HEK293 (cell line): Measurements from ENCODE around the gene COTL1.

Experiments used
- CTCF ChIA-PET: fragments of 350-600 bp; formaldehyde crosslinking; extraction: SDS; loops from one replicate; lab custom pipeline; 2021; ENCODE audit warnings: antibody characterized with exemption; lab: Yijun Ruan, JAX
- POLR2A ChIA-PET: fragments of 300-600 bp; formaldehyde crosslinking; extraction: SDS; loops from one replicate; lab custom pipeline; 2020; ENCODE audit warnings: antibody characterized with exemption, inconsistent platforms; lab: Yijun Ruan, JAX
- H3K27ac ChIP-seq: fragments of 200-500 bp; sonication (Bioruptor generic); 2 replicates; pipeline ENCODE4 v1.5.1; 2014; ENCODE audit warnings: low read depth, low read length, control low read depth, inconsistent platforms; ENCODE audit errors: extremely low read depth
- H3K36me3 ChIP-seq, 2 experiments: fragments of 200-500 bp in 1 of 2; sonication (Bioruptor generic) in 1 of 2; 1 replicate in 1 of 2; 2 replicates in 1 of 2; pipeline ENCODE4 v1.5.1; 2014 to 2017; ENCODE audit warnings: inconsistent platforms in 2 of 2, low read length in 2 of 2; ENCODE audit not compliant: control insufficient read depth in 2 of 2, insufficient read depth in 1 of 2
- H3K4me1 ChIP-seq: fragments of 200-500 bp; sonication (Bioruptor generic); 2 replicates; pipeline ENCODE4 v1.5.1; 2014; ENCODE audit warnings: mild to moderate bottlenecking, low read length, inconsistent platforms; ENCODE audit not compliant: control insufficient read depth, insufficient read depth
- H3K4me3 ChIP-seq: 2 replicates; pipeline ENCODE4 v1.5.1; 2011; ENCODE audit warnings: low read depth, mild to moderate bottlenecking, control low read depth, low read length, moderate library complexity
- H3K9me3 ChIP-seq: fragments of 200-500 bp; sonication (Bioruptor generic); 2 replicates; pipeline ENCODE4 v1.5.1; 2014; ENCODE audit warnings: low read depth, low read length, inconsistent platforms; ENCODE audit not compliant: control insufficient read depth, insufficient read depth
- EGR2 ChIP-seq: fragments of 450-650 bp; formaldehyde crosslinking; IDR thresholded peaks from 2 replicates; pipeline ENCODE4 v1.5.1; 2016; ENCODE audit warnings: low read depth, missing biosample characterization, missing genetic modification characterization
- GLI2 ChIP-seq: fragments of 450-650 bp; formaldehyde crosslinking; IDR thresholded peaks from 2 replicates; pipeline ENCODE4; 2017; ENCODE audit warnings: missing biosample characterization, missing genetic modification characterization, low read depth, borderline replicate concordance
- GLIS2 ChIP-seq: fragments of 450-650 bp; formaldehyde crosslinking; IDR thresholded peaks from 2 replicates; pipeline ENCODE4 v1.5.1; 2016; ENCODE audit warnings: missing biosample characterization, missing genetic modification characterization
- HOXC10 ChIP-seq: sonication (generic); formaldehyde crosslinking; IDR thresholded peaks from 2 replicates; pipeline ENCODE4 v1.8.1; 2023; ENCODE audit warnings: mild to moderate bottlenecking, missing genetic modification reagents
- KLF7 ChIP-seq: fragments of 450-650 bp; formaldehyde crosslinking; IDR thresholded peaks from 2 replicates; pipeline ENCODE4 v1.5.1; 2016; ENCODE audit warnings: missing biosample characterization, missing genetic modification characterization, borderline replicate concordance
- KLF9 ChIP-seq: fragments of 450-650 bp; formaldehyde crosslinking; IDR thresholded peaks from 2 replicates; pipeline ENCODE4 v1.5.1; 2016; ENCODE audit warnings: missing biosample characterization, missing genetic modification characterization, low read depth
- SCRT2 ChIP-seq: fragments of 450-650 bp; formaldehyde crosslinking; IDR thresholded peaks from 2 replicates; pipeline ENCODE4 v1.5.1; 2016; ENCODE audit warnings: missing biosample characterization, missing genetic modification characterization
- SP3 ChIP-seq: fragments of 450-650 bp; formaldehyde crosslinking; IDR thresholded peaks from 2 replicates; pipeline ENCODE4 v1.5.1; 2016; ENCODE audit warnings: missing biosample characterization, missing genetic modification characterization
- ZBTB17 ChIP-seq: fragments of 450-650 bp; formaldehyde crosslinking; IDR thresholded peaks from 2 replicates; pipeline ENCODE4 v1.5.1; 2016; ENCODE audit warnings: missing biosample characterization, missing genetic modification characterization
- ZBTB21 ChIP-seq: fragments of 450-650 bp; formaldehyde crosslinking; IDR thresholded peaks from 2 replicates; pipeline ENCODE4 v1.5.1; 2017; ENCODE audit warnings: missing biosample characterization, missing genetic modification characterization
- ZBTB7A ChIP-seq: fragments of 450-650 bp; formaldehyde crosslinking; IDR thresholded peaks from 2 replicates; pipeline ENCODE4 v1.5.1; 2016; ENCODE audit warnings: low read depth, missing biosample characterization, missing genetic modification characterization
- ZNF146 ChIP-seq: fragments of 450-650 bp; formaldehyde crosslinking; IDR thresholded peaks from 2 replicates; pipeline ENCODE4 v1.5.1; 2016; ENCODE audit warnings: missing biosample characterization, missing genetic modification characterization
- ZNF157 ChIP-seq: fragments of 450-650 bp; formaldehyde crosslinking; IDR thresholded peaks from 2 replicates; pipeline ENCODE4 v1.5.1; 2016; ENCODE audit warnings: missing biosample characterization, missing genetic modification characterization
- ZNF175 ChIP-seq: fragments of 450-650 bp; formaldehyde crosslinking; IDR thresholded peaks from 2 replicates; pipeline ENCODE4 v1.5.1; 2016; ENCODE audit warnings: missing biosample characterization, missing genetic modification characterization
- ZNF214 ChIP-seq: fragments of 450-650 bp; formaldehyde crosslinking; IDR thresholded peaks from 2 replicates; pipeline ENCODE4 v1.5.1; 2017; ENCODE audit warnings: missing biosample characterization, mild to moderate bottlenecking, missing genetic modification characterization, borderline replicate concordance
- ZNF239 ChIP-seq: fragments of 450-650 bp; formaldehyde crosslinking; IDR thresholded peaks from 2 replicates; pipeline ENCODE4 v1.5.1; 2016; ENCODE audit warnings: missing biosample characterization, missing genetic modification characterization
- ZNF24 ChIP-seq: fragments of 450-650 bp; formaldehyde crosslinking; IDR thresholded peaks from 2 replicates; pipeline ENCODE4 v1.5.1; 2016; ENCODE audit warnings: missing biosample characterization, missing genetic modification characterization
- ZNF274 ChIP-seq, 2 experiments: fragments of 200-500 bp in 1 of 2; fragments of 450-650 bp in 1 of 2; sonication (Bioruptor generic) in 1 of 2; formaldehyde crosslinking in 1 of 2; IDR thresholded peaks; 2 replicates each; pipeline versions ENCODE4 v1.5.1 to v1.6.1; 2014 to 2016; ENCODE audit warnings: borderline replicate concordance in 1 of 2, inconsistent platforms in 1 of 2, low read length in 1 of 2, missing biosample characterization in 1 of 2, missing genetic modification characterization in 1 of 2
- ZNF350 ChIP-seq: fragments of 450-650 bp; formaldehyde crosslinking; IDR thresholded peaks from 2 replicates; pipeline ENCODE4 v1.5.0; 2017; ENCODE audit warnings: missing biosample characterization, mild to moderate bottlenecking, missing genetic modification characterization
- ZNF426 ChIP-seq: fragments of 450-650 bp; formaldehyde crosslinking; IDR thresholded peaks from 2 replicates; pipeline ENCODE4 v1.5.1; 2017; ENCODE audit warnings: missing biosample characterization, missing genetic modification characterization, mild to moderate bottlenecking, inconsistent platforms, moderate library complexity
- ZNF449 ChIP-seq: fragments of 450-650 bp; formaldehyde crosslinking; IDR thresholded peaks from 2 replicates; pipeline ENCODE4 v1.5.1; 2017; ENCODE audit warnings: missing biosample characterization, mild to moderate bottlenecking, missing genetic modification characterization, moderate library complexity
- ZNF514 ChIP-seq: fragments of 450-650 bp; formaldehyde crosslinking; IDR thresholded peaks from 2 replicates; pipeline ENCODE4 v1.5.1; 2016; ENCODE audit warnings: missing biosample characterization, missing genetic modification characterization
- ZNF548 ChIP-seq: fragments of 450-650 bp; formaldehyde crosslinking; IDR thresholded peaks from 2 replicates; pipeline ENCODE4 v1.5.1; 2016; ENCODE audit warnings: missing biosample characterization, missing genetic modification characterization
- ZNF561 ChIP-seq: fragments of 450-650 bp; IDR thresholded peaks from 2 replicates; pipeline ENCODE4 v1.5.1; 2018; ENCODE audit warnings: missing biosample characterization, missing genetic modification characterization, borderline replicate concordance
- ZNF580 ChIP-seq: fragments of 450-650 bp; formaldehyde crosslinking; IDR thresholded peaks from 2 replicates; pipeline ENCODE4 v1.5.1; 2016; ENCODE audit warnings: missing biosample characterization, missing genetic modification characterization
- ZNF660 ChIP-seq: fragments of 450-650 bp; IDR thresholded peaks from 2 replicates; pipeline ENCODE4 v1.5.1; 2018; ENCODE audit warnings: missing biosample characterization, mild to moderate bottlenecking, missing genetic modification characterization
- ZNF677 ChIP-seq: fragments of 450-650 bp; IDR thresholded peaks from 2 replicates; pipeline ENCODE4 v1.5.0; 2018; ENCODE audit warnings: missing biosample characterization, mild to moderate bottlenecking, missing genetic modification characterization, moderate library complexity
- ZNF704 ChIP-seq: fragments of 450-650 bp; formaldehyde crosslinking; IDR thresholded peaks from 2 replicates; pipeline ENCODE4 v1.5.1; 2016; ENCODE audit warnings: missing biosample characterization, missing genetic modification characterization
- ZNF707 ChIP-seq: fragments of 450-650 bp; formaldehyde crosslinking; IDR thresholded peaks from 2 replicates; pipeline ENCODE4 v1.5.1; 2016; ENCODE audit warnings: missing biosample characterization, missing genetic modification characterization
- ZNF76 ChIP-seq: fragments of 450-650 bp; formaldehyde crosslinking; IDR thresholded peaks from 2 replicates; pipeline ENCODE4; 2016; ENCODE audit warnings: low read depth, missing biosample characterization, missing genetic modification characterization, borderline replicate concordance
- ZNF792 ChIP-seq: fragments of 450-650 bp; formaldehyde crosslinking; IDR thresholded peaks from 2 replicates; pipeline ENCODE4 v1.5.1; 2016; ENCODE audit warnings: missing biosample characterization, missing genetic modification characterization
- TF ChIP-seq, protein P1 (sequence below): fragments of 450-650 bp; formaldehyde crosslinking; IDR thresholded peaks from 2 replicates; pipeline ENCODE4 v1.5.1; 2016; ENCODE audit warnings: missing biosample characterization, missing genetic modification characterization

Gene COTL1

GRCh38 chr16:84618581-84619460, 943 bp upstream of the COTL1 start:
- H3K9me3 ChIP-seq = no peaks in the 10 kb centered on the region
- peaks cover 4% of the 10 kb centered on the region; the same call in 1 of the 2 replicates for H3K4me1 ChIP-seq
- ChIA-PET CTCF (interaction anchor here (6.3 to 10.8 kb wide), 2 partner anchors 108 to 109 kb away, joined by 115 to 137 read pairs; partner anchors contain the start of gene MEAK7), POLR2A (interaction anchor here (0.6 to 0.8 kb wide), 6 partner anchors 19 to 344 kb away, joined by 3 to 9 read pairs (median 5); no protein-coding TSS in a partner anchor)
- H3K36me3 ChIP-seq = peaks cover 0 to 12% of the 10 kb centered on the region in 2 experiments; a peak in 1 of 3 replicates
- no peak overlapping the region; the same call in 1 of the 2 replicates for H3K4me3 ChIP-seq
- no peak overlapping the region for H3K27ac ChIP-seq
- TF ChIP-seq GLIS2 (peak; percentile 42; the same call in 1 of the 2 replicates), ZNF792 (tag by site-specific recombination) (no peak), ZBTB17 (tag by site-specific recombination) (peak; percentile 36), ZNF561 (tag by site-specific recombination) (0 out of 2 replicates have a peak, but pooled peaks have one; percentile 41), KLF9 (tag by site-specific recombination) (no peak; the same call in 1 of the 2 replicates), ZNF449 (no peak), HOXC10 (CRISPR knock-in tag) (no peak), ZNF76 (tag by site-specific recombination) (no peak), ZBTB7A (tag by site-specific recombination) (no peak), ZNF175 (tag by site-specific recombination) (no peak), ZNF146 (no peak), ZNF548 (tag by site-specific recombination) (no peak), ZNF704 (tag by site-specific recombination) (no peak), ZNF24 (peak; percentile 99), GLI2 (tag by site-specific recombination) (no peak), SP3 (tag by site-specific recombination) (peak; percentile 52; the same call in 1 of the 2 replicates), EGR2 (tag by site-specific recombination) (no peak), ZNF707 (tag by site-specific recombination) (no peak), ZNF677 (tag by site-specific recombination) (no peak), ZNF426 (no peak), KLF7 (tag by site-specific recombination) (no peak), ZNF514 (no peak), ZNF350 (tag by site-specific recombination) (no peak), ZNF660 (0 out of 2 replicates have a peak, but pooled peaks have one; percentile 25), ZBTB21 (peak; percentile 26; the same call in 1 of the 2 replicates), ZNF274 (IDR thresholded peaks at IDR 0.05; ENCODE audit: low read length) (no peak), ZNF274 (tag by site-specific recombination; IDR thresholded peaks at IDR 0.05; ENCODE audit: borderline replicate concordance) (no peak), SCRT2 (peak; percentile 44; the same call in 1 of the 2 replicates), ZNF580 (tag by site-specific recombination) (no peak), ZNF214 (tag by site-specific recombination) (no peak), ZNF157 (no peak), ZNF239 (tag by site-specific recombination) (no peak)
- TF ChIP-seq, protein P1, sequence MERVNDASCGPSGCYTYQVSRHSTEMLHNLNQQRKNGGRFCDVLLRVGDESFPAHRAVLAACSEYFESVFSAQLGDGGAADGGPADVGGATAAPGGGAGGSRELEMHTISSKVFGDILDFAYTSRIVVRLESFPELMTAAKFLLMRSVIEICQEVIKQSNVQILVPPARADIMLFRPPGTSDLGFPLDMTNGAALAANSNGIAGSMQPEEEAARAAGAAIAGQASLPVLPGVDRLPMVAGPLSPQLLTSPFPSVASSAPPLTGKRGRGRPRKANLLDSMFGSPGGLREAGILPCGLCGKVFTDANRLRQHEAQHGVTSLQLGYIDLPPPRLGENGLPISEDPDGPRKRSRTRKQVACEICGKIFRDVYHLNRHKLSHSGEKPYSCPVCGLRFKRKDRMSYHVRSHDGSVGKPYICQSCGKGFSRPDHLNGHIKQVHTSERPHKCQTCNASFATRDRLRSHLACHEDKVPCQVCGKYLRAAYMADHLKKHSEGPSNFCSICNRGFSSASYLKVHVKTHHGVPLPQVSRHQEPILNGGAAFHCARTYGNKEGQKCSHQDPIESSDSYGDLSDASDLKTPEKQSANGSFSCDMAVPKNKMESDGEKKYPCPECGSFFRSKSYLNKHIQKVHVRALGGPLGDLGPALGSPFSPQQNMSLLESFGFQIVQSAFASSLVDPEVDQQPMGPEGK (tag by site-specific recombination) = peak; percentile 92; the same call in 1 of the 2 replicates
